Activated CD8-positive, alpha-beta memory T cell treated with anti-CD3 and anti-CD28 coated beads for 1 hour (primary cell): ENCODE measurements around the gene BTAF1.
"Not testable (repeated sequence)": the region's sequence is repeated elsewhere in the genome, so short reads cannot be mapped to it uniquely, and the experiment has no call there.

Experiments used
- DNase-seq, 2 donors: peaks; one replicate each; pipeline ENCODE4 v3.0.0-alpha.2; 2020; ENCODE audit warnings: low read depth in 1 of 2; ENCODE audit errors: extremely low read depth in 1 of 2

The BTAF1 gene

GRCh38 chr10:91976317-91977051 is 52.9 kb downstream of the BTAF1 start:
- no peak for DNase-seq

- DNase-seq: no peak
Measured at GRCh38 chr10:91977491-91977890, 53.9 kb downstream of the BTAF1 start.

DNA sequence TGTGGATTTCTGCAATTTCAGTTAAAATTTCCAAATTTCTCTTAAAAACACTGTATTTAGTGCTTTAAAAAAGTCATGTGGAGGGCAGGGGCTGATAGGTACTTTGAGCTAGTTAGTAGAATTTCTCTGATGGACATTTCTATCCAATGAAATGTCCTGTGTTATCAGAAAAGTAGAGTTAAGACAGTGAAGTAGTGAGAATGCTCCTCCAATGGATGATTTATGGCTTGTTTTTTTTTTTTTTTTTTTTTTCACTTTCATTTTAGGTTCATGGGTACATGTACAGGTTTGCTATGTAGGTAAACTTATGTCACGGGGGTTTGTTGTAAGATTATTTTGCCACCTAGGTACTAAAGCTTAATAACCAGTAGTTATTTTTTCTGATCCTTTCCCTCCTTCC is 55.0 kb downstream of the BTAF1 start:
- no peak for DNase-seq

DNA sequence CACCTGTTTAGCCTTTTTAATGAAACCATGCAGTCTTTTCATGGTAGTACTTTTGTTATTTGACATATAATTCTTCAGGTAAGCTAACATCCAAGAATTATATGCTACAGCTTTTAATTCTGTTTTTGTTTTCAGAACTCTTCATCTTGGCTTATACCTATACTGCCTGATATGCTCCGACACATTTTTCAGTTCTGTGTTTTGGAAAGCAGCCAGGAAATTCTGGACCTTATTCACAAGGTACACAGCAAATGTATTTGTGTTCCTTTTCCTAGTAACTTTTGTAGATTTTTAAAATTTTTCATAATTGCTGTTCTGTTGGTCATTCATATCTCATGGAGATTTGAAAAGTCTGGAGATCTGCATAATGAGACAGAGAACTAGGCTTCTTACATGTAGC is 56.7 kb downstream of the BTAF1 start:
- DNase-seq: no peak

GRCh38 chr10:91983416-91983815 is 59.8 kb downstream of the BTAF1 start:
- no peak for DNase-seq

DNA sequence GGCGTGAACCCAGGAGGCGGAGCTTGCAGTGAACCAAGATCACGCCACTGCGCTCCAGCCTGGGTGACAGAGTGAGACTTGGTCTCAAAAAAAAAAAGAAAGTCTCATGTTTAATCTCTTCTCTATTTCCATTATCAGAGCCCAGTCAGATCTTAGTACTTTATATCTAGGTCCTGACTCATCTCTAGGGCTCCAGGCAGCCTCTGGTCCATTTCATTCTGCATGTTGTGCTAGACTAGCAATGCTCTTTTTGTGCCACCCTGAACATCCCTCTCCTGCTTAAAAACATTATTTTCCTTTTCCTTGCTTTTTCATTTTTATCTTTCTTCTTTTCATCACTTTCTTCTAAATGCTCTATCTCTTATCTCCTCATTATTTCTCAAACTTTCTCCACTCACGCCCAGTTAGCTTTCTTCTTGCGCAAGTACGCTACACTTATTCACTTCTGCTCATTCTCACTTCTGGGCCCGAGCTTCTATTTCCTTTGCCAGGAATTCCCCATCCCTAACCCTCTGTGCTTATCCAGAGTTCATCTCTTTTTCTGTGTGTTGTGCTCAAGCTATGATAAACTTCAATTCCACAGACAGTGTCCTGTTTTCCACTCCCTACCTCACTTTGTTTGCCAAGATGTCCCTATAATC is 63.9 kb downstream of the BTAF1 start:
- DNase-seq: no peak

- DNase-seq: no peak
Measured at GRCh38 chr10:91992031-91992430, 68.5 kb downstream of the BTAF1 start.

- DNase-seq: no peak
Measured at GRCh38 chr10:91996266-91996665, 72.7 kb downstream of the BTAF1 start.

DNA sequence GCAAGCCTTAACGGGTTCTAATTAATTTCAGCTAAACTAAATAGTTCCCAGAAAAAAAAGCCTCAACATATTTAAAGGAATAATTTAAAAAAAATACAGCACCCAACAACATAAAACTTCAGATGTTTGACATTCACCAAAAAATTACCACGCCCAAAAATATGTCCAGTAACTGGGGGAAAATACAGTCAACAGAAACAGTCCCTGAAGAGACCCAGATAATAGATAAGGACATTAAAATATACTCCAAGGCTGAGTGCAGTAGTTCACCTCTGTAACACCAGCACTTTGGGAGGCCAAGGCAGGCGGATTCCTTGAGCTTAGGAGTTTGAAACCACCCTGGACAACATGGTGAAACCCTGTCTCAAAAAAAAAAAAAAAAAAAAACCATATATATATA is 78.0 kb downstream of the BTAF1 start:
- no peak for DNase-seq

DNA sequence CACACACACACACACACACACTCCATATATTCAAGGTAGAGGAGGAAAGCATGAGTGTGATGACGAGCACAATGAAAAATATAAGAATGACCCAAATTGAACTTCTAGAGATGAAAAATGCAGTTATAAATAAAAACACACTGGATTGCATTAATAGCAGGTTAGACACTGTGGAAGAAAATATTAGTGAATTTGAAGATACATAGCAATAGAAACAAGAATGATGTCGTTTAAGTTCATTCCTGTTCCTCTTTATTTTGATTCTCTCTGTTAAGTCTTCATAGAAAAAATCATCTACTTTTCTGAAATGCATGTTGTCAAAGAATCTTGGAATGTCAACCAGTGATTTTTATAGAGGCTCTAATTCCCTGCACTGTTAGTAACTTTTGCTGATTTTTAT is 78.4 kb downstream of the BTAF1 start:
- DNase-seq: no peak

DNA sequence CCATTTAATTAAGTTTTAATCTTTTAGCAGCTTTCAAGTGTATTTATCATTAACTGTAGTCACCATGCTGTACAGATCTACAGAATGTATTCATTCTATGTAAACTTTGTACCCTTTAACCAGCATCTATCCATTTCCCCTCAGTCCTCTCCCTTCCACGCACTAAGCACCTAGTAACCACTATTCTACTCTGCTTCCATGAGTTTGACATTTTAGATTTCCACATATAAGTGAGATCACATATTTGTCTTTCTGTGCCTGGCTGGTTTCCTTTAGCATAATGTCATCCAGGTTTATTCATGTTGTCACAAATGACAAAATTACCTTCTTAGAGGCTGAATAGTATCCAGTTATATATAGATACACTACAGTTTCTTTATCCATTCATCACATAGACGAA is 79.7 kb downstream of the BTAF1 start:
- DNase-seq: no peak

DNA sequence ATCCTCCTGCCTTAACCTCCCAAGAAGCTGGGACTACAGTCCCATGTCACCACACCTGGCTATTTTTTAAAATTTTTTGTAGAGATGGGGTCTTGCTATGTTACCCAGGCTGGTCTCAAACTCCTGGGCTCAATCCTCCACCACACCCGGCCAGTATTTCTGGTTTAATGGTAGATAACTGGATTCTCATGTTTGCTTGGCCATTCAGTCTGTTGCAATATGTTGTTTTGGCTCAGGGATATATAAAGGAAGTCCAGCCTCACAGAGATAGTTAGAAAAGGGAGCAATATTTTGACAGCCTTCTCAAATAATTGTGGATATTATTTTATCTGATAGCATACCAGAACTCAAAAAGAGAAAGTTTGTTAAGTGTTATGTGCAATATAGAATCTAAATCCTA is 82.4 kb downstream of the BTAF1 start:
- DNase-seq: no peak

DNA sequence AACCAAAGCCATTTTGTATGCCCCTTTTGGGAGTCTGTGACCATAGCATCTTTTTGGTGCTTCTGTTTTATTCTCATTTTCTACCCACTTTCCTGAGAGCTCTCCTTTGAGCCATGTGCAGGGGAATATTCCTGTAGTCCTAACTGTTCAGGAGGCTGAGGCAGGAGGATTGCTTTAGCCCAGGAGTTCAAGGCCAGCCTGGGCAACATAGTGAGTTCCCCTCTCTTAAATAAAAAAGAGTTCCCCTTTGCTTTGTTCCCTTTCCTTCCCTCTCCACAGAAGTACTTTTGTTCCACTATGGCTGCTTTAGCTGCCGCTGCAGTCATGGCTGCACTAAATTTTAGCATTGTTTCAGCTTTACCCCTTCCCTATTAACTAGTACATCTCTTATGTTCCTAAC is 85.9 kb downstream of the BTAF1 start:
- no peak for DNase-seq

DNA sequence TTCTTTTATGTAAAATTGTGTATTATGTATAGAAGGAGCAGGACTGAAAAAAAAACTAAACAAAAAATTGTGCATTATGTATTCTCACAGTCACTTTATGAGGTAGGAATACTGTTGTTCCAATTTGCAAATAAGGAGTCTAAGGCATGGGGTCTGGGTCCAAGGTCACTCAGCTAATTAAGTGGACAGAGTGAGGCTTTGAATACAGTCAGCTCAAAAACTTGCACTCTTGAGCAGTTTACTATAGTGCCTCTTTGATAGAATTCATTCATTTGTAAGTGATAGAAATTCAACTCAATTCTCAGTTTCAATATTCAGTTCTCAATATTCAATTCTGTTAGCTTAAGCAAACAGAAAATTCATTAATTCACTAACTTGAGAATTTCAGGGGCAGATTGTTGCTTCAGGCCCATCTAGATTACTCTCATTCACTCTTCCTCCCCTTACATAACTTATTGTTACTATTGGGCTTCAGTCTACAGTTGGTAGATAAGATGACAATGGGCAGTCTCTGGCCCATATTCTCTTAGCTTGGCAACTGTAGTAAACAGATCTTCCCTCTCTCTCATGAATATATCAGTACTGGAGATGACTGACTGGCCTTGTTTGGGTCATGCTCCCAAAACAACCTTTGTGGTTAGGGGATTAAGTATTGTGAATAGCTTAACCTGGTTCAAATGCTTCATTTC is 86.6 kb downstream of the BTAF1 start:
- DNase-seq: no peak

DNA sequence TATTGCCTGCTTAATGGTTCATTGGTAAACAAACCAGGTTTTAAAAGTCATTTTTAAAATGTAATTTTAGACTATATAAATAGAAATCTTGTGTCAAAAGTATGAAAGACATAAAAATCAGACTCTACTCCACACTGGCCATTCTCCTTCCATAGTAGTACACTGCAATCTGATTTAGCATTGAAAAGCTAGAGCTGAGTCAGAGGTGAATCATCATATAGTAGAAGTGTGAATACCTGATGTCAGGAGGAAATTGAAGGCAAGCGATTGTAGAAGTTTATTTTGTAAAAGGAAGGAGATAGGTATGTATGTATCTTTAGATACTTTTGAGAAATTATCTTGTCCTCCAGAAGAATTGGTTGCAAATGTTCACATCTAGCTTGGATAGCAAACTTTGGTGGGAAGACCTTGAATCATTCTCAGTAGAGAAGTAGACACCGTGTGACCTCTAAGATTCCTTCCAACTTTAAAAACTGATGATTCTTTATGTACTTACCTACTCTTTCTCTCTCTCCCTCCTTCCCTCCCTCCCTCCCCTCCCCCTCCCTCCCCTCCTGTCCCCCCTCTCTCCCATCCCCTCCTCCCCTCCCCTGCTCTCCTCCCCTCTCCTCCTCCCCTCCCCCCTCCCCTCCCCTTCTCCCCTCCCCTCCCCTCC is 88.1 kb downstream of the BTAF1 start:
- no peak for DNase-seq

DNA sequence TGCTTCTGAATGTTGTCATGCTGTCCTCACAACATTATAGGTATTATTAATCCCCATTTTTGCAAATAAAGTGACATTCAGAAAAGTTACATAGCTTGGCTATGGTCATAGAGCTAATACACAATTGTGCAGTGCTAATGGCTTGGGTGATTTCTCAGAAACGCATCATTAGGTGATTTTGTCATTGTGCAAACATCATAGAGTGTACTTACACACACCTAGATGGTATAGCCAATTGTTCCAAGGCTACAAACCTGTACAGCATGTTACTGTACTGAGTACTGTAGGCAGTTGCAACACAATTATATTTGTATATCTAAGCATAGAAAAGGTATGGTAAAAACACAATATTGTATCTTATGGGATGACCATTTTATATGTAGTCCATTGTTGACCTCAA is 91.0 kb downstream of the BTAF1 start:
- no peak for DNase-seq

GRCh38 chr10:92024700-92025099 is 101.1 kb downstream of the BTAF1 start:
- no peak for DNase-seq

DNA sequence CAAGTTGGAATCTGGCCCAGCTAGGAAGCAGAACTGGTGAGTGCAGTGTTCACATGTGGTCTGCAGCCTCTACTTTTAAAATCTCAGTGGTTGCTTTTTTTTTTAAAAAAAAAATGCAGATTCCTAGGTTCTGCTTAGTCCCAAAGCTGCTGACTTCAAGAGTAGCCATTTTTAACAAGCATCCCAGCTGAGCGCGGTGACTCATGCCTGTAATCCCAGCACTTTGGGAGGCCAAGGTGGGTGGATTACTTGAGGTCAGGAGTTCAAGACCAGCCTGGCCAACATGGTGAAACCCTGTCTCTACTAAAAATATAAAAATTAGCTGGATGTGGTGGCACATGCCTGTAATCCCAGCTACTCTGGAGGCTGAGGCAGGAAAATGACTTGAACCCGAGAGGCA is 101.8 kb downstream of the BTAF1 start:
- DNase-seq: not testable (repeated sequence)

DNA sequence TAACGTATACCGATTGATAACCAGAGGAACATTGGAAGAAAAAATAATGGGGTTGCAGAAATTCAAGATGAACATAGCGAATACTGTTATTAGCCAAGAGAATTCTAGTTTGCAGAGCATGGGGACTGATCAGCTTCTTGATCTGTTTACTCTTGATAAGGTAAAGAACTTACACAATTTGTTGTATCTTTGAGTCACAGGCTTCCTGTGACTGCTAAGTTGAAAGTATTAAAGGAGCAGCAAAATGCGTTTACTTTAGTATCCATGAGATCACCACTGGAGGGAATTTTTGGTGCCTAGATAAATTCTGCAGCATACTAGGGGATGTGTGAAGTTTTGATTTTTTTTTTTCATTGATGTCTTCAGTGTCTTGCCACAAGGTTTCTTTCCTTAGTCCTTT is 103.6 kb downstream of the BTAF1 start:
- no peak for DNase-seq

GRCh38 chr10:92031580-92031979 is 108.0 kb downstream of the BTAF1 start:
- no peak for DNase-seq

DNA sequence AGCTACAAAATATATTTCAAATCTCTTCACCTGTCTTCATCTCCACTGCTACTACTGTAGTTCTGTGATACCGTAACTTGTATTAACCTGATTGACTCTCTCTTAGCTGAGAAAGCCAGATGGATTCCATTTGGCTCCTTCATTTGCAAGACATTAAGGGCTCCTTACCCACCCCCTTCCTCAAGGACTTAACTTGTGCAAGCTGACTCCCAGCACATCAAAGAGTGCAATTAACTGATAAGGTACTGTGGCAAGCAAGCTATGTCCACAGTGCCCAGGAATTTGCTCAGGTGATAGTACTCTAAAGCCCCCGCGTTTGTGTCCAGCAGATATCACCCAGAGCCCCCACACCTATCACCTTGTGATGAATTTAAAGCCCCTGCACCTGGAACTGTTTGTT is 109.5 kb downstream of the BTAF1 start:
- not testable (repeated sequence) for DNase-seq

DNA sequence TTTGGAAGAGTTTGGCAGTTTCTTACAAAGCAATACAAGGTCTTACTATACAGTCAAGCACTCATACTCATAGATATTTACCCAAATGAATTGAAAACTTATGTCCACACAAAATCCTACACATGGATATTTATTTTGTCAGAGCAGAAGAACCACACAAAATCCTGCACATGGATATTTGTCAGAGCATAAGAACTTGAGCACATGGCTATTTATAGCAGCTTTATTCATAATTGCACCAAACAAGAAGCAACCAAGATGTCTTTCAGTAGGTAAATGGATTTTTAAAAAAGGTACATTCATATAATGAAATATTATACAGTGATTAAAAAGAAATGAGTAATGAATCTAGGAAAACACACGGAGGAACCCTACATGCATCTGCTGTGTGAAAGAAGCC is 115.4 kb downstream of the BTAF1 start:
- no peak for DNase-seq
